Endothelial cell of umbilical vein (primary cell): ENCODE results near the gene LKAAEAR1.

Experiments used
- CTCF ChIP-seq, 2 donors: IDR thresholded peaks; 1 replicate in 1 of 2; 2 replicates in 1 of 2; pipeline ENCODE4 v1.5.1; 2011; ENCODE audit warnings: low read length in 2 of 2, mild to moderate bottlenecking in 2 of 2, moderate library complexity in 2 of 2, control low read depth in 1 of 2, inconsistent platforms in 1 of 2, low read depth in 1 of 2; ENCODE audit not compliant: insufficient read depth in 1 of 2; ENCODE audit errors: extremely low read depth in 1 of 2
- MAX ChIP-seq: IDR thresholded peaks from 2 replicates; pipeline ENCODE4 v1.6.1; 2011; ENCODE audit not compliant: insufficient read depth, insufficient read length

GRCh38 chr20:64102647-64103354 is 18.6 kb upstream of the LKAAEAR1 start:
- TF ChIP-seq MAX (no peak), CTCF (IDR thresholded peaks at IDR 0.05; ENCODE audit: extremely low read depth in 1 of 2, insufficient read depth in 1 of 2, low read depth in 1 of 2, low read length in 2 of 2) (no peak)
